ENCODE measurements around the gene DSCAM. TPM values are rescaled to one million over a fixed set of nuclear protein-coding genes. Genes with fewer than 3 reads are reported as not detected.

The DSCAM gene
- total RNA-seq, 3 donors from 2014 or later (not counting 1 experiment from before 2014, with no cell fraction given): not detected

GRCh38 chr21:40013001-40013735, 833.8 kb downstream of the DSCAM start:
- peaks cover 5 to 14% of the 10 kb centered on the region in 2 donors for H3K9me3 Mint-ChIP-seq
- 92% methylated on average over 24 of the region's 26 CpGs for WGBS (ENCODE audit: insufficient coverage)
- intact Hi-C loops (cut with micrococcal nuclease): no loop called here

GRCh38 chr21:40011371-40011770, 835.6 kb downstream of the DSCAM start:
- Histone ChIP-seq H3K36me3 (ENCODE audit: control insufficient read depth, insufficient read depth, low read length) (no peaks in the 10 kb centered on the region), H3K27ac (ENCODE audit: low read length) (no peak overlapping the region), H3K27me3 (ENCODE audit: control insufficient read depth, insufficient read depth, low read length) (no peaks in the 10 kb centered on the region), H3K4me1 (ENCODE audit: control insufficient read depth, insufficient read depth, low read length) (no peaks in the 10 kb centered on the region), H3K9me3 (ENCODE audit: control insufficient read depth, insufficient read depth, low read length) (no peaks in the 10 kb centered on the region), H3K4me3 (ENCODE audit: low read length) (no peak overlapping the region)
- H3K4me1 Mint-ChIP-seq: no peaks in the 10 kb centered on the region
- no peak overlapping the region for H3K27ac Mint-ChIP-seq
- TF ChIP-seq CTCF (IDR thresholded peaks at IDR 0.05): no peak
- WGBS (ENCODE audit: insufficient coverage): 88% methylated on average over 1 of the region's 1 CpG
- intact Hi-C loops (cut with micrococcal nuclease): no loop called here
- no peak overlapping the region for H3K4me3 Mint-ChIP-seq
- no peaks in the 10 kb centered on the region for H3K36me3 Mint-ChIP-seq
- DNase-seq: no peak
- H3K27me3 Mint-ChIP-seq (ENCODE audit: low read depth in 2 of 2): no peaks in the 10 kb centered on the region
- H3K9me3 Mint-ChIP-seq: peaks cover 5 to 12% of the 10 kb centered on the region in 2 donors
- ATAC-seq: no peak

More at GRCh38 chr21:40013001-40013735, 833.8 kb downstream of the DSCAM start:
- no peak overlapping the region for H3K27ac ChIP-seq (ENCODE audit: low read length)
- Mint-ChIP-seq H3K36me3 (no peaks in the 10 kb centered on the region), H3K4me1 (no peaks in the 10 kb centered on the region), H3K27me3 (ENCODE audit: low read depth in 2 of 2) (no peaks in the 10 kb centered on the region), H3K4me3 (no peak overlapping the region), H3K27ac (no peak overlapping the region)
- ATAC-seq: no peak
- no peaks in the 10 kb centered on the region for H3K27me3 ChIP-seq (ENCODE audit: control insufficient read depth, insufficient read depth, low read length)
- H3K9me3 ChIP-seq (ENCODE audit: control insufficient read depth, insufficient read depth, low read length): no peaks in the 10 kb centered on the region
- H3K36me3 ChIP-seq (ENCODE audit: control insufficient read depth, insufficient read depth, low read length): no peaks in the 10 kb centered on the region
- TF ChIP-seq CTCF (IDR thresholded peaks at IDR 0.05): no peak
- H3K4me3 ChIP-seq (ENCODE audit: low read length): no peak overlapping the region
- H3K4me1 ChIP-seq (ENCODE audit: control insufficient read depth, insufficient read depth, low read length): no peaks in the 10 kb centered on the region
- DNase-seq: no peak

GRCh38 chr21:40002978-40003377, 844.0 kb downstream of the DSCAM start:
- Mint-ChIP-seq H3K4me3 (no peak overlapping the region), H3K4me1 (no peaks in the 10 kb centered on the region), H3K27ac (no peak overlapping the region), H3K27me3 (ENCODE audit: low read depth in 2 of 2) (no peaks in the 10 kb centered on the region), H3K9me3 (peaks cover 7 to 10% of the 10 kb centered on the region in 2 donors), H3K36me3 (no peaks in the 10 kb centered on the region)
- H3K4me1 ChIP-seq (ENCODE audit: control insufficient read depth, insufficient read depth, low read length): no peaks in the 10 kb centered on the region
- no peaks in the 10 kb centered on the region for H3K27me3 ChIP-seq (ENCODE audit: control insufficient read depth, insufficient read depth, low read length)
- intact Hi-C loops (cut with micrococcal nuclease): no loop called here
- no peak for TF ChIP-seq CTCF (IDR thresholded peaks at IDR 0.05)
- WGBS (ENCODE audit: insufficient coverage): 64% methylated on average over 1 of the region's 1 CpG
- no peak overlapping the region for H3K27ac ChIP-seq (ENCODE audit: low read length)
- no peak for DNase-seq
- H3K9me3 ChIP-seq (ENCODE audit: control insufficient read depth, insufficient read depth, low read length): no peaks in the 10 kb centered on the region
- H3K4me3 ChIP-seq (ENCODE audit: low read length): no peak overlapping the region
- H3K36me3 ChIP-seq (ENCODE audit: control insufficient read depth, insufficient read depth, low read length): no peaks in the 10 kb centered on the region
- ATAC-seq: no peak

Measured in natural killer cell (primary cell).